Heart left ventricle (tissue), 13 donors: ENCODE measurements around the gene PRR5.

Experiments
- CTCF ChIP-seq, 12 donors: fragments of 200-600 bp; sonication (generic) in 4 of 12; IDR thresholded peaks; one replicate each; pipeline versions ENCODE4 v1.5.0 to v1.8.0; 2018 to 2022; ENCODE audit warnings: antibody characterized with exemption in 12 of 12, mild to moderate bottlenecking in 5 of 12
- POLR2A ChIP-seq, 2 donors: fragments of 450-650 bp; IDR thresholded peaks; one replicate each; pipeline ENCODE4 v1.6.1; 2017; ENCODE audit warnings: antibody characterized with exemption in 2 of 2, mild to moderate bottlenecking in 2 of 2, moderate library complexity in 2 of 2
- donor health status: ischemic (EF 13 %, LVEDD 7.1; RV severe dilation, severe dysfunction).
- donor health status: DM: no; HTN: yes; CAD: no.
- donor health status: DM: no; HTN: no; CAD: no.
- donor health status: ischemic (EF 25% LVEDD 6.9; RV normal size, moderate dysfunction).
- donor health status: ischemic (EF 25% LVEDD 5.7; RV mildly dilated, moderate dysfunction).
- donor health status: ischemic (EF 35%, LVEDD 5.7; RV mildly dilated, moderate dysfunction).
- donor health status: nonischemic (EF 11% LVEDD 7.7; RV severe dilation, severe dysfunction).
- donor health status: DM: yes; HTN: yes; CAD: no.
- donor health status: PGD.
- donor health status: ischemic (EF 29% LVEDD 5.4; RV normal size, mild dysfunction).
- donor health status: nonischemic (EF 23%, LVEDD 6.1; RV moderate dilation, normal function).

- peak in 1 of 12 donors; percentile 15 for TF ChIP-seq CTCF (IDR thresholded peaks at IDR 0.05)
- no peak for TF ChIP-seq POLR2A (IDR thresholded peaks at IDR 0.05)
These were observed 635 bp downstream of the PRR5 start for GRCh38 chr22:44702479-44703198.
